Measurements from ENCODE around the gene RPLP1.

Gene RPLP1

DNA sequence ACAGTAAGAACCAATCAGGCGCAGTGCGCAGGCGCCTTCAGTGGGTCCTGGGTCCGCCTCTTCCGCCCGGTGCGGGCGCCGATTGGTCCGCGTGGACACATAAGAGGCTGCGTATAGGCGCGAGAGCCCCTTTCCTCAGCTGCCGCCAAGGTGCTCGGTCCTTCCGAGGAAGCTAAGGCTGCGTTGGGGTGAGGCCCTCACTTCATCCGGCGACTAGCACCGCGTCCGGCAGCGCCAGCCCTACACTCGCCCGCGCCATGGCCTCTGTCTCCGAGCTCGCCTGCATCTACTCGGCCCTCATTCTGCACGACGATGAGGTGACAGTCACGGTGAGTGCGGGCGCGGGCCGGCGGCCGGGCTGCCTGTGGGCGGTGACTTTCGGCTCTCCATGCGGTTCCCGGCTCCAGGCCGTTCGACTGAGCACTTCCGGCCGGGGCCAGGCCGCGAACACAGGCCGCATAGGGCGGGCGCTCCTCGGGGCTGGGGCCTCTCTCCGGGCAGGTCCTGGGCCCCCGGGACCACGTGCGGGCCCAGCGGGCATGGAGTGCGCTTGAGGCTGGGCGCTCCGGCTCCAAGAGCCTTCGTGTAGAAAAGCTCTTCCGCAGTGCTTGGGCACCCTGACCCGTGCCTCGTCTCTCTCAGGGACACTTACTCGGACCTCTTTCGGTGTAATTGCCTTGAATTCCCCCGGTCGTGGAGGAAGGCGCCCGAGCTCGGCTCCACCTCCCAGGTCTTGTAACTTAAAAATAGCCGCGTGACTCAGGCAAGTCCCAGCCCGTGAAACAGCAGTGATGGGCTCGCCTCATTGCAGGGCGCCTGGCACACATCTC is at the start of gene RPLP1:
Gene RPLP1, plus strand, starts transcription at position 127 of the 830 bp plus-strand sequence. Its CDS starts 131 bp downstream, at position 258.
- in situ Hi-C loops (cut with MboI; ENCODE audit: low sequenced_read_pairs), result loop anchor here (25.0 kb wide), 1 partner anchor 1259 kb away; no protein-coding TSS in a partner anchor
- Histone ChIP-seq H3K9me3 (no peaks in the 10 kb centered on the region), H3K36me3 (replicated peaks) (peaks cover 69% of the 10 kb centered on the region), H3K4me3 (peak within 1 kb of the TSS; percentile 92), H3K4me1 (peaks cover 26% of the 10 kb centered on the region), H3K27me3 (ENCODE audit: low read depth) (no peaks in the 10 kb centered on the region)
- DNase-seq (ENCODE audit: low spot score in 2 of 2), result peak; percentile 98 to 100

GRCh38 chr15:69403594-69403993 is 49.0 kb upstream of the RPLP1 start:
- in situ Hi-C loops (cut with MboI; ENCODE audit: low sequenced_read_pairs), result no loop called here
- no peak overlapping the region for H3K4me3 ChIP-seq
- H3K4me1 ChIP-seq, result no peaks in the 10 kb centered on the region
- no peak for DNase-seq (ENCODE audit: low spot score in 2 of 2)
- no peaks in the 10 kb centered on the region for H3K9me3 ChIP-seq
- H3K27me3 ChIP-seq (ENCODE audit: low read depth), result no peaks in the 10 kb centered on the region
- H3K36me3 ChIP-seq (replicated peaks), result no peaks in the 10 kb centered on the region

DNA sequence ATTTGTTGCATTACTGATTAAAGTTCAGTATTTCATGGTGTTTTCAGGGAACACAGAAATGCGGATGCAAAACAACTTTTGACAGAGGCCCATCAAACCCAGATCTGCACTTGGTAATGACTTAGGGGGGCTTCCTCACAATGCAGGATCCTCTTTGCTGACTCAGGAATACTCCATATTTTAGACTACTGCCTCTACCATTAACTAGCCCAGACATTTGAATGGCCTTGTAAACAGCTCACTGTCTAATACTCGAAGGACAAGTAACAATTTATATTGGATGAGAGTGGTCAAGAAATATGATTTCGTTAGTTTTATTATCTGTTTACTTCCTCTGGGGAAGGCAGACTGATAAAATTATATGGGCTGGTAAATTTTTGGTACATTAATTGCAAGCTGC is 47.5 kb upstream of the RPLP1 start:
- in situ Hi-C loops (cut with MboI; ENCODE audit: low sequenced_read_pairs), result no loop called here
- no peaks in the 10 kb centered on the region for H3K9me3 ChIP-seq

DNA sequence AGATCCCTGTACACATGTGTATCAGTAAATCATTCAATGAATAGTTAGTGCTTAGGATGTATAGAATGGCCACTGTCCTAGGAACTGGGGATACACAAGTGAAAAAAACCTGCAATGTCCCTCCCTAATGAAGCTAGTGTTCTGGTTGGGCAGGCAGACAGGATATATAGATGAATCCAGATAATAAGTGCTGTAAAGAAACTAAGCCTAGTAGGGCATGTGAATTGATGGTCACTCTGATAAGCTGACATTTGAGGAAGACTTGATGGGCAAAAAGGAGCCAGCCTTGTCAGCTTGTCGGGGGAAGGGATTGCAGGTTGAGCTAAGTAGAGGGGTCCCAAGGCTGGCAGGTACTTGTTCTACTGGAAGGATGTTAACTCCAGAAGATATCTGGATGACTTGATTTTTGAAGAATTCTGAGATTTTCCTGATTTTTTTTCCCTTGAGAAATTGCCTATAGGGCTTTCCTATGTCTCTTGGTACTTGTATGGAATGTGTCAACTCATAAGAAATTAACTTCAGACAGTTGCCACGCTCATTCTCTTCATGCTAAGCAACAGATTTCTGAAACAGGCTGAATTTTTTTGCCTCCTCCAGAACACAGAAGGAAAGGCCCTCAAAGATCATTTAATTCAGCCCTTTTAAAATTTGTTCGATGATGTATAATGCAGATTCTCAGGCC is 44.8 kb upstream of the RPLP1 start:
- DNase-seq (ENCODE audit: low spot score in 2 of 2), result no peak
- Histone ChIP-seq H3K4me3 (no peak overlapping the region), H3K27me3 (ENCODE audit: low read depth) (no peaks in the 10 kb centered on the region), H3K4me1 (peaks cover 2% of the 10 kb centered on the region; the same call in 1 of the 2 replicates), H3K9me3 (no peaks in the 10 kb centered on the region), H3K36me3 (replicated peaks) (no peaks in the 10 kb centered on the region)
- in situ Hi-C loops (cut with MboI; ENCODE audit: low sequenced_read_pairs), result no loop called here

More for the DNA sequence above, 47.5 kb upstream of the RPLP1 start:
- Histone ChIP-seq H3K4me1 (peaks cover 2% of the 10 kb centered on the region; the same call in 1 of the 2 replicates), H3K4me3 (no peak overlapping the region), H3K27me3 (ENCODE audit: low read depth) (no peaks in the 10 kb centered on the region), H3K36me3 (replicated peaks) (no peaks in the 10 kb centered on the region)
- no peak for DNase-seq (ENCODE audit: low spot score in 2 of 2)

DNA sequence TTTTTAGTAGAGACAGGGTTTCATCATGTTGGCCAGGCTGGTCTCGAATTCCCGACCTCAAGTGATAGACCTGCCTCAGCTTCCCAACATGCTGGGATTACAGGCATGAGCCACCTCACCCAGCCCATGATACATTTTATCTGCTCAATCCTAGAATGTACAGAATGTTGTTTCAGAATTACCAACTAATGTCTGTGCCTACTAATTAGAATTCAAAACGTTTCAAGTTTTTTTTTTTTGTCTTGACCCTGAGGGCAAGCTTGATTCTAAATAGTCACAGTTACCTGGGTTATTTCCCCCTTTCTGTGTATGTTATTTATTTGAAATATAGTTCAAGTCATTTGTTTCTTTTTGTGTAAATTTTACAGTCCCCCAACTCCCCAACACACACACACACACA is 43.8 kb upstream of the RPLP1 start:
- in situ Hi-C loops (cut with MboI; ENCODE audit: low sequenced_read_pairs), result no loop called here
- Histone ChIP-seq H3K9me3 (no peaks in the 10 kb centered on the region), H3K36me3 (replicated peaks) (no peaks in the 10 kb centered on the region), H3K4me1 (peaks cover 4% of the 10 kb centered on the region), H3K27me3 (ENCODE audit: low read depth) (no peaks in the 10 kb centered on the region), H3K4me3 (no peak overlapping the region)
- no peak for DNase-seq (ENCODE audit: low spot score in 2 of 2)

GRCh38 chr15:69410248-69410874 is 42.3 kb upstream of the RPLP1 start:
- Histone ChIP-seq H3K4me1 (peaks cover 5% of the 10 kb centered on the region), H3K4me3 (no peak overlapping the region), H3K9me3 (no peaks in the 10 kb centered on the region), H3K27me3 (ENCODE audit: low read depth) (no peaks in the 10 kb centered on the region), H3K36me3 (replicated peaks) (0 out of 2 replicates have a peak, but pooled peaks cover 4% of the 10 kb centered on the region)
- DNase-seq (ENCODE audit: low spot score in 2 of 2), result no peak
- in situ Hi-C loops (cut with MboI; ENCODE audit: low sequenced_read_pairs), result no loop called here

DNA sequence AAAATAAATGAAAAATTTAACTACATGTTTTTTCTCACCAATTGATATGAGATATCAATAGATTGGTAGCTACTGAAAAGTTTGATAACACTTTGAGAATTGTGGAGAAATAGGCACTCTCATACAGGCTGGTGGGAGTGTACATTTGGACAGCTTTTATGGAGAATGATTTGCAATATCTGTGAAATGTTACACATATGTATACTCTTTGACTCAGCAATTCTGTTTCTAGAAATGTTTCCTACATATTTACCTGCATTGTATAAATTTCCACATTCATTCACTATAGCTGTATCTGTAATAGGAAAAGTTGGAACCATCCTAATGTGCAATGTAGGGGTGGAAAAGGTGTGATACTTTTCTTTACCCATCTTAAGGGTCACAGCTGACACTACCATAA is 40.3 kb upstream of the RPLP1 start:
- Histone ChIP-seq H3K9me3 (no peaks in the 10 kb centered on the region), H3K27me3 (ENCODE audit: low read depth) (no peaks in the 10 kb centered on the region), H3K4me1 (peaks cover 19% of the 10 kb centered on the region), H3K4me3 (no peak overlapping the region), H3K36me3 (replicated peaks) (peaks cover 19% of the 10 kb centered on the region)
- in situ Hi-C loops (cut with MboI; ENCODE audit: low sequenced_read_pairs), result no loop called here
- no peak for DNase-seq (ENCODE audit: low spot score in 2 of 2)

DNA sequence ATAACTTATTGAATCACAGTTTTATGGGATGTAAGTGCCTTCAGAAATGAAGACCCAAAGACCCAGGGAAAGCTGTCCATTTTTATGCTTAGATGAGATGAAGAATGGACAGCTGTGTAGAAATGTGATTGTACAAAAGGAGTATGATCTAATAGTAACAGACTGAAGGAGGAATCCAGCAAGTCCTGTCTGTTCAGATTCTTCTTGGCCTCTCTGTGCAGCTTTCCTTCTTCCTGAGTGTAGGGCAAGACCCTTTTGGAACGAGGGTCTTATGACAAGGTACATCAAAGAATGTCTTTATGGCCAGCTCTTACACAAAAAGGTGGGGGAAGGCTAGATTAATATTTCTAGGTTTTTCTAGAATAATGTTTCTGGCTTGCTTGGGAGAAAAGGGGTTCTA is 39.9 kb upstream of the RPLP1 start:
- H3K4me3 ChIP-seq, result no peak overlapping the region
- peaks cover 19% of the 10 kb centered on the region for H3K4me1 ChIP-seq
- in situ Hi-C loops (cut with MboI; ENCODE audit: low sequenced_read_pairs), result no loop called here
- no peaks in the 10 kb centered on the region for H3K9me3 ChIP-seq
- no peaks in the 10 kb centered on the region for H3K27me3 ChIP-seq (ENCODE audit: low read depth)
- peaks cover 23% of the 10 kb centered on the region for H3K36me3 ChIP-seq (replicated peaks)
- DNase-seq (ENCODE audit: low spot score in 2 of 2), result no peak

DNA sequence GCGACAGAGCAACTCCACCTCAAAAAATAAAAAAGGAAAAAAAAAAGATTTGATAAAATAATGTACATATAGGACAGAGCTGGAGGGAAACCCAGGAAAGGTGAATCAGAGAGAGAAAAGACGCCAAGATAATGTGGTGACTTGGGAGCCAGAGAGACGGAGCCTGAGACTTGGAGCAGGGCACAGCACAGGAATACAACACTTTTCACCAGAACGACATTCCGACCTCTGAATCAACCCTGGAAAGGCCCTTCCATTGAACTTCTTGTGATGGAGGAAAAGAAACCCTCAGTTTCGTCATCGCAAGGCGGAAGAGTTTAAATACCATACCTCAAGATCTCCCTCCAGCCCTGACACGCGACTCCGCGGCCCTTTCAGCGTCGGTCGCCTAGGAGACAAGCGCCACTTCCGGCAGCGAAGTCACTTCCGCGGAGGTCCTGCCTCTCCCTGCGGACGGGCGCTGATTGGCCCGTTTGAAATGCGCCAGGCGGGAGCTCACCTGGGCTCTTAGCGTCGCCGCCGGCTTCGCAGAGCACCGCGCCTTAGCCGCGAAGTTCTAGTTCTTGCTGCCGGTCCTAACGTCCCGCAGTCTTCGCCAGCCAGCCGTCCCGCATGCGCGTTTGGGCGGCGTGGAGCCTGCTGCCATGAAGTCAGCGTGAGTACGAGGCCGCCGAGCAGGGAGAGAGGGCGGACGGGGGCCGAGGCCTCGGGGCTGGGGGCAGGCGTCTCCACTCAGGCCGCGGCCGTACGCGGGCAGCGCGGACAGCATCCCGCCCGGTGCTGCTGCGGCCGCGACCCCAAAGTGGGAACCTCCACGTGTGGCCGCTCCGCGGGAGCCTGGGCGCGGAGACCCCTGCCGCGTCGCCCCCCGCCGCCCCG is 38.6 kb upstream of the RPLP1 start, which contains the start of gene KIF23:
Gene KIF23, plus strand, starts transcription at position 528 of the 879 bp plus-strand sequence. Its CDS starts 117 bp downstream, at position 645.
- DNase-seq (ENCODE audit: low spot score in 2 of 2), result peak; percentile 99 to 100
- Histone ChIP-seq H3K27me3 (ENCODE audit: low read depth) (no peaks in the 10 kb centered on the region), H3K36me3 (replicated peaks) (peaks cover 37% of the 10 kb centered on the region), H3K4me3 (peak within 1 kb of the TSS; percentile 67), H3K9me3 (no peaks in the 10 kb centered on the region), H3K4me1 (peaks cover 19% of the 10 kb centered on the region)
- in situ Hi-C loops (cut with MboI; ENCODE audit: low sequenced_read_pairs), result no loop called here

DNA sequence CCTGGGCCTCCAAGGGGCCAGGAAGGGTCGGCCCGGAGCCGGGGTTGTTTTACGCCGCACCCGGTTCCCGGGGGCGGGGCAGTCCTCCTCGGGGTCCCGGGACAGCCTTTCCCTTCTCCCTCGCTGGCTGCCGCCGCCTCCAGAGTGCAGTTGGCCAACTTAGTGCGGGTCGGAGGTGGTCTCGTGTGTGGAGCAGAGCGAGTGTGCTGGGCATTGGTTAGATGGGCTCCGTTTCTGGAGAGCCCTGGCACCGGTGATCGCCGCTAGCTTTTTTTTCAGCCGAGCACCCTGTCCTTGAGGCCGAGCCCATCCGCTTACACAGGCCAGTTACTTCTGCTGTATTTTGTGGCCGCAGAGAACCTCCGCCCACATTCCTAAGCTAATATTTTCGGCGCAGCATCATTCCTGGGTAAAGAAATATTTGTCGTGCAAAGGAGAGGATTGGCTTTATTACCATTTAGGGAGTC is 37.9 kb upstream of the RPLP1 start:
- Histone ChIP-seq H3K4me3 (peak overlapping the region; percentile 67), H3K4me1 (peaks cover 17% of the 10 kb centered on the region), H3K9me3 (no peaks in the 10 kb centered on the region), H3K27me3 (ENCODE audit: low read depth) (no peaks in the 10 kb centered on the region), H3K36me3 (replicated peaks) (peaks cover 44% of the 10 kb centered on the region)
- DNase-seq (ENCODE audit: low spot score in 2 of 2), result peak; percentile 86 to 89
- in situ Hi-C loops (cut with MboI; ENCODE audit: low sequenced_read_pairs), result no loop called here

- Histone ChIP-seq H3K9me3 (no peaks in the 10 kb centered on the region), H3K4me1 (peaks cover 17% of the 10 kb centered on the region), H3K4me3 (peak overlapping the region; percentile 67), H3K27me3 (ENCODE audit: low read depth) (no peaks in the 10 kb centered on the region), H3K36me3 (replicated peaks) (peaks cover 50% of the 10 kb centered on the region)
- peak in 1 of 2 experiments; percentile 78 for DNase-seq (ENCODE audit: low spot score in 2 of 2)
- in situ Hi-C loops (cut with MboI; ENCODE audit: low sequenced_read_pairs), result no loop called here
Measured at GRCh38 chr15:69415381-69415780, 37.2 kb upstream of the RPLP1 start.

DNA sequence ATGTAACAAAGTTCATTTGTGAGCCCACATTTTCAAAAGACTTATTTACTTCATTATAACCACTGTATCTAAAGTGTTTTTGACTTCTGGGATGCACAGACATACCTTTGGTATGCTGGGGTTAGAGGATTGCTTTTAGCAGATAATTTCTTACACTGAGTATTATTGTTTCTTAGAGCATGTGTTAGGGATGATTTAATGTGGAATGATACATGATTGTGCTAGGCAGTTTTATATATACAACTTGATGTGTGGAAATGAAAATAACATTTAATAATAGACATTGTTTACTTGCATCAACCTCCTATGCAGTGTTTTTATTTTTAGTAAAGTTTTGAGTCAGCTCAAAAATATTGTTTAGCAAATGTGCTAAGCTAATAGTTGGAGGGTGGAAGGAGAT is 35.0 kb upstream of the RPLP1 start:
- Histone ChIP-seq H3K9me3 (no peaks in the 10 kb centered on the region), H3K36me3 (replicated peaks) (peaks cover 72% of the 10 kb centered on the region), H3K4me3 (no peak overlapping the region), H3K27me3 (ENCODE audit: low read depth) (no peaks in the 10 kb centered on the region), H3K4me1 (peaks cover 17% of the 10 kb centered on the region)
- DNase-seq (ENCODE audit: low spot score in 2 of 2), result no peak
- in situ Hi-C loops (cut with MboI; ENCODE audit: low sequenced_read_pairs), result no loop called here

GRCh38 chr15:69421498-69421897 is 31.1 kb upstream of the RPLP1 start:
- H3K4me1 ChIP-seq, result peaks cover 4% of the 10 kb centered on the region
- in situ Hi-C loops (cut with MboI; ENCODE audit: low sequenced_read_pairs), result no loop called here
- DNase-seq (ENCODE audit: low spot score in 2 of 2), result no peak
- H3K9me3 ChIP-seq, result no peaks in the 10 kb centered on the region
- H3K27me3 ChIP-seq (ENCODE audit: low read depth), result no peaks in the 10 kb centered on the region
- H3K4me3 ChIP-seq, result no peak overlapping the region
- peaks cover 100% of the 10 kb centered on the region for H3K36me3 ChIP-seq (replicated peaks)

Data from HAP-1 (cell line).